NCI-H1417 (cell line): Measurements from ENCODE around the gene RAD51B.

ENCODE experiments used
- DNase-seq, 3 experiments: peaks; one replicate each; lab custom pipeline; 2025; lab: John Stamatoyannopoulos, UW

RAD51B gene

GRCh38 chr14:68482018-68482417, 662.4 kb downstream of the RAD51B start:
- DNase-seq: no peak

- no peak for DNase-seq
These were observed 663.3 kb downstream of the RAD51B start for GRCh38 chr14:68482772-68483395.

GRCh38 chr14:68486033-68486732, 666.6 kb downstream of the RAD51B start:
- DNase-seq: no peak

GRCh38 chr14:68486809-68487208, 667.2 kb downstream of the RAD51B start:
- no peak for DNase-seq

- no peak for DNase-seq
These were observed 668.4 kb downstream of the RAD51B start for GRCh38 chr14:68487805-68488590.

GRCh38 chr14:68491793-68492192, 672.2 kb downstream of the RAD51B start:
- no peak for DNase-seq

GRCh38 chr14:68492381-68493151, 673.0 kb downstream of the RAD51B start:
- DNase-seq: peak in 1 of 3 experiments; percentile 22

GRCh38 chr14:68493152-68493911, 673.8 kb downstream of the RAD51B start:
- no peak for DNase-seq

GRCh38 chr14:68495101-68496039, 675.8 kb downstream of the RAD51B start:
- no peak for DNase-seq

GRCh38 chr14:68497011-68497410, 677.4 kb downstream of the RAD51B start:
- DNase-seq: no peak

GRCh38 chr14:68499451-68499850, 679.9 kb downstream of the RAD51B start:
- DNase-seq: no peak

GRCh38 chr14:68501171-68501570, 681.6 kb downstream of the RAD51B start:
- DNase-seq: no peak

GRCh38 chr14:68501614-68502052, 682.1 kb downstream of the RAD51B start:
- no peak for DNase-seq

- no peak for DNase-seq
These were observed 682.7 kb downstream of the RAD51B start for GRCh38 chr14:68502230-68502629.

- no peak for DNase-seq
These were observed 683.7 kb downstream of the RAD51B start for GRCh38 chr14:68503186-68503825.

GRCh38 chr14:68504861-68505260, 685.3 kb downstream of the RAD51B start:
- DNase-seq: no peak

- DNase-seq: no peak
These were observed 686.6 kb downstream of the RAD51B start for GRCh38 chr14:68506021-68506644.

GRCh38 chr14:68506645-68507419, 687.3 kb downstream of the RAD51B start:
- DNase-seq: no peak
